ENCODE measurements around the gene MLC1. TPM values are rescaled to one million over a fixed set of nuclear protein-coding genes. Genes with fewer than 3 reads are reported as not detected.
"Not testable (repeated sequence)": the region's sequence is repeated elsewhere in the genome, so short reads cannot be mapped to it uniquely, and the experiment has no call there.

The MLC1 gene
- total and polyA plus RNA-seq, 4 donors = 0.16 to 2.1 (median 0.39) TPM; not detected in 1

GRCh38 chr22:50090412-50090714 is 5.1 kb upstream of the MLC1 start:
- Histone ChIP-seq H3K27me3 (ENCODE audit: control insufficient read depth in 1 of 2, insufficient read depth in 2 of 2, low read length in 1 of 2) (no peaks in the 10 kb centered on the region), H3K4me3 (ENCODE audit: low read length in 2 of 2) (no peak overlapping the region), H3K27ac (ENCODE audit: low read depth in 1 of 2, low read length in 2 of 2) (no peak overlapping the region), H3K4me1 (ENCODE audit: control insufficient read depth in 1 of 2, insufficient read depth in 2 of 2, low read length in 2 of 2) (no peaks in the 10 kb centered on the region), H3K9me3 (ENCODE audit: control insufficient read depth, low read length) (peaks cover 2% of the 10 kb centered on the region), H3K36me3 (ENCODE audit: control insufficient read depth in 1 of 2, insufficient read depth in 2 of 2, low read length in 1 of 2) (no peaks in the 10 kb centered on the region)
- intact Hi-C loops (cut with DNase I) = no loop called here
- WGBS, 2 donors = 89 to 93% methylated on average over 22 of the region's 22 CpGs
- no peak for ATAC-seq (ENCODE audit: low FRiP score)
- DNase-seq = peak in 1 of 2 donors; percentile 74

GRCh38 chr22:50089682-50090411 is 4.6 kb upstream of the MLC1 start, which contains the start of gene MOV10L1:
TSS of gene MOV10L1 (plus strand) at chr22:50090006. CDS start at chr22:50090089, 83 bp downstream.
- no peak within 1 kb of the TSS for H3K4me3 ChIP-seq (ENCODE audit: low read length in 2 of 2)
- peaks cover 2% of the 10 kb centered on the region for H3K9me3 ChIP-seq (ENCODE audit: control insufficient read depth, low read length)
- intact Hi-C loops (cut with DNase I) = no loop called here
- DNase-seq (peak in 1 of 2 donors; percentile 73), ATAC-seq (ENCODE audit: low FRiP score) (peak; percentile 55)
- H3K4me1 ChIP-seq (ENCODE audit: control insufficient read depth in 1 of 2, insufficient read depth in 2 of 2, low read length in 2 of 2) = no peaks in the 10 kb centered on the region
- H3K27ac ChIP-seq (ENCODE audit: low read depth in 1 of 2, low read length in 2 of 2) = no peak within 1 kb of the TSS
- H3K27me3 ChIP-seq (ENCODE audit: control insufficient read depth in 1 of 2, insufficient read depth in 2 of 2, low read length in 1 of 2) = no peaks in the 10 kb centered on the region
- H3K36me3 ChIP-seq (ENCODE audit: control insufficient read depth in 1 of 2, insufficient read depth in 2 of 2, low read length in 1 of 2) = no peaks in the 10 kb centered on the region
- 27 to 40% methylated on average over 67 to 83 of the region's 83 CpGs for WGBS, 2 donors

GRCh38 chr22:50089231-50089630 is 4.0 kb upstream of the MLC1 start:
- intact Hi-C loops (cut with DNase I) = no loop called here
- ATAC-seq (ENCODE audit: low FRiP score) (no peak), DNase-seq (peak in 1 of 2 donors; percentile 49)
- Histone ChIP-seq H3K4me1 (ENCODE audit: control insufficient read depth in 1 of 2, insufficient read depth in 2 of 2, low read length in 2 of 2) (no peaks in the 10 kb centered on the region), H3K9me3 (ENCODE audit: control insufficient read depth, low read length) (peaks cover 2% of the 10 kb centered on the region), H3K27me3 (ENCODE audit: control insufficient read depth in 1 of 2, insufficient read depth in 2 of 2, low read length in 1 of 2) (no peaks in the 10 kb centered on the region), H3K27ac (ENCODE audit: low read depth in 1 of 2, low read length in 2 of 2) (no peak overlapping the region), H3K36me3 (ENCODE audit: control insufficient read depth in 1 of 2, insufficient read depth in 2 of 2, low read length in 1 of 2) (no peaks in the 10 kb centered on the region), H3K4me3 (ENCODE audit: low read length in 2 of 2) (no peak overlapping the region)
- WGBS, 2 donors = 77 to 84% methylated on average over 11 of the region's 11 CpGs

GRCh38 chr22:50088096-50088495 is 2.9 kb upstream of the MLC1 start:
- H3K27ac ChIP-seq (ENCODE audit: low read depth in 1 of 2, low read length in 2 of 2) = no peak overlapping the region
- DNase-seq (peak in 1 of 2 donors; percentile 25), ATAC-seq (ENCODE audit: low FRiP score) (no peak)
- no peaks in the 10 kb centered on the region for H3K27me3 ChIP-seq (ENCODE audit: control insufficient read depth in 1 of 2, insufficient read depth in 2 of 2, low read length in 1 of 2)
- intact Hi-C loops (cut with DNase I) = no loop called here
- no peak overlapping the region for H3K4me3 ChIP-seq (ENCODE audit: low read length in 2 of 2)
- 93 to 96% methylated on average over 12 of the region's 12 CpGs for WGBS, 2 donors
- no peaks in the 10 kb centered on the region for H3K4me1 ChIP-seq (ENCODE audit: control insufficient read depth in 1 of 2, insufficient read depth in 2 of 2, low read length in 2 of 2)
- H3K9me3 ChIP-seq (ENCODE audit: control insufficient read depth, low read length) = peaks cover 2% of the 10 kb centered on the region
- H3K36me3 ChIP-seq (ENCODE audit: control insufficient read depth in 1 of 2, insufficient read depth in 2 of 2, low read length in 1 of 2) = no peaks in the 10 kb centered on the region

GRCh38 chr22:50087646-50088045 is 2.4 kb upstream of the MLC1 start:
- 93% methylated on average over 12 of the region's 12 CpGs for whole genome bisulfite sequencing, 2 donors
- intact Hi-C loops (cut with DNase I) = no loop called here

GRCh38 chr22:50086975-50087374 is 1.7 kb upstream of the MLC1 start:
- H3K27ac ChIP-seq (ENCODE audit: low read depth in 1 of 2, low read length in 2 of 2); H3K27me3 ChIP-seq (ENCODE audit: control insufficient read depth in 1 of 2, insufficient read depth in 2 of 2, low read length in 1 of 2); H3K9me3 ChIP-seq (ENCODE audit: control insufficient read depth, low read length); ATAC-seq (ENCODE audit: low FRiP score); H3K36me3 ChIP-seq (ENCODE audit: control insufficient read depth in 1 of 2, insufficient read depth in 2 of 2, low read length in 1 of 2); H3K4me1 ChIP-seq (ENCODE audit: control insufficient read depth in 1 of 2, insufficient read depth in 2 of 2, low read length in 2 of 2); DNase-seq; H3K4me3 ChIP-seq (ENCODE audit: low read length in 2 of 2); intact Hi-C loops (cut with DNase I): not testable (repeated sequence)
- 79 to 82% methylated on average over 4 of the region's 4 CpGs for WGBS, 2 donors

More at GRCh38 chr22:50087646-50088045, 2.4 kb upstream of the MLC1 start:
- peak in 1 of 2 donors; percentile 57 for DNase-seq
- Histone ChIP-seq H3K4me3 (ENCODE audit: low read length in 2 of 2) (no peak overlapping the region), H3K27ac (ENCODE audit: low read depth in 1 of 2, low read length in 2 of 2) (no peak overlapping the region), H3K36me3 (ENCODE audit: control insufficient read depth in 1 of 2, insufficient read depth in 2 of 2, low read length in 1 of 2) (no peaks in the 10 kb centered on the region), H3K27me3 (ENCODE audit: control insufficient read depth in 1 of 2, insufficient read depth in 2 of 2, low read length in 1 of 2) (no peaks in the 10 kb centered on the region), H3K9me3 (ENCODE audit: control insufficient read depth, low read length) (peaks cover 2% of the 10 kb centered on the region), H3K4me1 (ENCODE audit: control insufficient read depth in 1 of 2, insufficient read depth in 2 of 2, low read length in 2 of 2) (no peaks in the 10 kb centered on the region)
- no peak for ATAC-seq (ENCODE audit: low FRiP score)

- no peaks in the 10 kb centered on the region for H3K36me3 ChIP-seq (ENCODE audit: control insufficient read depth in 1 of 2, insufficient read depth in 2 of 2, low read length in 1 of 2)
- no peak overlapping the region for H3K4me3 ChIP-seq (ENCODE audit: low read length in 2 of 2)
- no peaks in the 10 kb centered on the region for H3K4me1 ChIP-seq (ENCODE audit: control insufficient read depth in 1 of 2, insufficient read depth in 2 of 2, low read length in 2 of 2)
- DNase-seq (no peak), ATAC-seq (ENCODE audit: low FRiP score) (no peak)
- H3K9me3 ChIP-seq (ENCODE audit: control insufficient read depth, low read length) = peaks cover 2% of the 10 kb centered on the region
- H3K27ac ChIP-seq (ENCODE audit: low read depth in 1 of 2, low read length in 2 of 2) = no peak overlapping the region
- no peaks in the 10 kb centered on the region for H3K27me3 ChIP-seq (ENCODE audit: control insufficient read depth in 1 of 2, insufficient read depth in 2 of 2, low read length in 1 of 2)
- intact Hi-C loops (cut with DNase I) = no loop called here
- 5 to 16% methylated on average over 5 of the region's 5 CpGs for WGBS, 2 donors
These were observed 1.3 kb upstream of the MLC1 start for GRCh38 chr22:50086526-50086925.

- no peaks in the 10 kb centered on the region for H3K36me3 ChIP-seq (ENCODE audit: control insufficient read depth in 1 of 2, insufficient read depth in 2 of 2, low read length in 1 of 2)
- DNase-seq (peak in 1 of 2 donors; percentile 42), ATAC-seq (ENCODE audit: low FRiP score) (peak; percentile 11)
- H3K27ac ChIP-seq (ENCODE audit: low read depth in 1 of 2, low read length in 2 of 2) = no peak overlapping the region
- H3K4me3 ChIP-seq (ENCODE audit: low read length in 2 of 2) = no peak overlapping the region
- H3K4me1 ChIP-seq (ENCODE audit: control insufficient read depth in 1 of 2, insufficient read depth in 2 of 2, low read length in 2 of 2) = no peaks in the 10 kb centered on the region
- intact Hi-C loops (cut with DNase I) = no loop called here
- no peaks in the 10 kb centered on the region for H3K27me3 ChIP-seq (ENCODE audit: control insufficient read depth in 1 of 2, insufficient read depth in 2 of 2, low read length in 1 of 2)
- no peaks in the 10 kb centered on the region for H3K9me3 ChIP-seq (ENCODE audit: control insufficient read depth, low read length)
- 82 to 83% methylated on average over 16 of the region's 16 CpGs for WGBS, 2 donors
These were observed 608 bp downstream of the MLC1 start for GRCh38 chr22:50084614-50085021.

- Histone ChIP-seq H3K9me3 (ENCODE audit: control insufficient read depth, low read length) (no peaks in the 10 kb centered on the region), H3K36me3 (ENCODE audit: control insufficient read depth in 1 of 2, insufficient read depth in 2 of 2, low read length in 1 of 2) (no peaks in the 10 kb centered on the region), H3K4me1 (ENCODE audit: control insufficient read depth in 1 of 2, insufficient read depth in 2 of 2, low read length in 2 of 2) (no peaks in the 10 kb centered on the region), H3K27ac (ENCODE audit: low read depth in 1 of 2, low read length in 2 of 2) (no peak overlapping the region), H3K27me3 (ENCODE audit: control insufficient read depth in 1 of 2, insufficient read depth in 2 of 2, low read length in 1 of 2) (no peaks in the 10 kb centered on the region), H3K4me3 (ENCODE audit: low read length in 2 of 2) (no peak overlapping the region)
- no peak for ATAC-seq (ENCODE audit: low FRiP score)
- intact Hi-C loops (cut with DNase I) = no loop called here
- 85 to 88% methylated on average over 10 of the region's 10 CpGs for WGBS, 2 donors
- peak in 1 of 2 donors; percentile 56 for DNase-seq
These were observed 1.1 kb downstream of the MLC1 start for GRCh38 chr22:50084080-50084477.

Measured in aorta (tissue), 5 donors.